NCI-H82 treated with DMSO at 0.1 percent for 48 hours (cell line): Measurements from ENCODE around the gene DBP.
A peak's percentile ranks its signal among the peaks of the same experiment; 100 is the strongest.

Experiments used
- DNase-seq: peaks from one replicate; lab custom pipeline; 2025; ENCODE audit not compliant: unreplicated experiment; lab: John Stamatoyannopoulos, UW

The DBP gene

GRCh38 chr19:48613852-48614435 lies 23.2 kb downstream of the DBP start:
- no peak for DNase-seq

DNA sequence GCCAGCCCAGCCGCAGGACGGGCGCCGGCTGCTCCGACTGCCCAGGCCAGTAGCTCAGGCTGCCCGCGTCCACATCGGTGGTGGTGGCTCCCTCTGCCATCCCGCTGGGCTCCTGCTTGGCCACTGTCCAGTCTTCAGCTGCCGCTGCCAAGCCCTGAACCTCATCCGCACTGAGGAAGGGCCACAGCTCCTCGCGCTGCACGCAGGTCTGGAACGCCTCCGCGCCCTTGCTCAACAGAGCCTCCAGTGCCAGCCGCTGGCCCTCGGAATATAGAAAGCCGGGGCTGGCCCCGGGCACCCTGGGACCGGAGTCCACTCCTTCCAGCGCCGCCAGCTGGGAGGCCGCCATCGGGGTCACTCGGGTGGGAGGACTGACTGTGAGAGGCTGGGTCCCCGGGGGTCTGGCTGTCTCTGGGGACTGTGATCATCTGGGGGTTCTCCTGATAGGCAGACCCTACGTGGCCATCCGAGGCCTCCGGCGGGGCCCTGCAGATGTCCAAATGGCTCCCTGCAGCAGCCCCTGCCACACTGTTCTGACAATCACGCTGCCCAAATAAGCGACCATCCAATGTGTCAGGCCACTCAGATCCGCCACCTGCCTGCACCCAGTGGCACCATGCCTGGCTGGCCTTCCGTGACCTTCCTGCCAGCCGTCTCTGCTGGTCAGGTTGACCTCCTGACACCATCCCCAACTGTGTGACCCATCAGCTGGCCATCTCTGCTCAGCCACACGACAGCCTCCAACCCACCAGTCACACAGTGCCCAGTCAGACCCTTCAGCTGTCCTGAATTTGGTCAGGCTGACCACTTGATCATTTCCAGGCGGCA lies 23.9 kb downstream of the DBP start:
- no peak for DNase-seq

DNA sequence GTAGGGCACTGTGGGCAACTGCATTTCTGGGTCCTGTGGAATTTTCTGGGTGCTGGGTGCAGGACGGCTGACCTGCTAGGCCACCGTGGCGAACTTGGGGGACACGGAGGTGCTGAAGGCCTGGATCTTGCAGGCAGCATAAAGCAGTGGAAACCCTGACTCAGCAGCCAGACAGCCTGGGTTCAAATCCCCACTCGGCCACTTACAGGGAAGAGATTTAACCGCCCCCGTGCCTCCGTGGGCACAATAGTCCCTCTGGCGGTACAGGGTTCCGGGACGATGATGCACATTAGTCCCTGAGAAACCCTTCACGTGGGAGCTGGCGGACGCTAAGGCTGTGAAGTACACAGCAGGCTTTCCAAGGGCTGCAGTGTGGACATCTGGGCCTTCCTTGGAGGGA lies 25.3 kb downstream of the DBP start:
- DNase-seq: no peak

DNA sequence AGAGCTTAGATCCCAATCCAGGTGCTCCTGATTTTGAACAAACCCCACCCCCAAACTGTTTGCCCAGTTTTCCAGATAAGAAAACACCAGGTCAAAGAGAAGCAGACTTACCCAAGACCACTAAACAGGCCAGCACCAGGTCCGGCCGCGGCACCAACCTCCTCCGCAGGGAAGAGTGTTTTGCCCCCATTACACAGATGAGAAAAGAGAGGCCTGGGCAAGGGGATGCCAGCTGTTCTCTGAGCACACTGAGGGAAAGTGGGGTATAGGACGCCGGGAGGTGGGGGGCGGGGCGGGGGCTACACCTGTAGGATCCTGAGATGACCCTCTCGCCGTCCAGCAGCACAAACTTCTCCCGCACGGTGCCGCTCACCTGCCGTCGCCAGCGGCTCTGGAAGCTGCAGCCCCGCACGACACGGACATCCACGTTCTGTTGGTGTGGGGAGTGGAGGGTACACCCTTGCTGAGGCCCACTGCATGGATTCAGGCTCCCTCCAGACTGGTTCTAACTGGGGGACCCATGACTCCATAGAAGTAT lies 27.5 kb downstream of the DBP start:
- DNase-seq: no peak

GRCh38 chr19:48608798-48609263 lies 28.3 kb downstream of the DBP start:
- DNase-seq: peak; percentile 14

- no peak for DNase-seq
Measured at GRCh38 chr19:48607359-48607755, 29.8 kb downstream of the DBP start.

GRCh38 chr19:48606463-48607358 lies 30.5 kb downstream of the DBP start, which contains the start of gene SPACA4:
Gene SPACA4 (plus strand): TSS chr19:48606742. CDS start chr19:48606979, 237 bp downstream.
- DNase-seq: no peak

DNA sequence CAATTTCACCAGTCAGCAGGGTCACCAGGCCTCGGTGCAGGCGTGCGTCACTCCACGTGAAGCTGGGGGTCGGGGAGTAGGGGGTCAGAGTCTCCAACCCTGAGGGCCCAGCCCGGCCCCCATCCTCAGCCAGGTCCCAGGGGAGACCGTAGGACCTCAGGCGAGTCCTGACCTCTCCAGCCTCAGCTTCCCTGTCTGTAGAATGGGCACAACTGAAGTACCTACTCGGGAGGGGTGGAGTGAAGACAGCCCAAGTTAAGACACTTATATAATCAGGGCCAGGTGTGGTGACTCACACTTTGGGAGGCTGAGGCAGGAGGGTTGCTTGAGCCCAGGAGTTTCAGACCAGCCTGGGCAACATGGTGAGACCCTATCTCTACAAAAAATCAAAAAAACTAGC lies 33.3 kb downstream of the DBP start:
- DNase-seq: no peak

- no peak for DNase-seq
Measured at GRCh38 chr19:48603449-48603848, 33.7 kb downstream of the DBP start.

DNA sequence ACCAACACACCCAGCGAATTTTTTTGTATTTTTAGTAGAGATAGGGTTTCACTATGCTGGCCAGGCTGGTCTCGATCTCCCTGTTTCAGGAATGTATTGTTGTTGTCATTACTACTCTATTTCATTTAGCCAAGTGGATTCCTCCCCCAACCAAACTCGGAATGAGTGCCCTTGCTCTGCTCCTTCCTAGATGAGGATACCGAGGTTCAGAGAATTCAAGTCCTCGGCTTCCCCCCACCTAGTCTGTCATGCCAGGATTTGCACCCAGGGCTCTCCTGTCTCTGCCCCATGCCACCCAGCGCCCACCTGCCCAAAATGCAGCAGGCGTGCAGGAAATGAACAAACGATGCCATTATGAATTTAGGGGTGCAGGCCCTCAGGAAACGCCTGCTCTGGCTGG lies 34.2 kb downstream of the DBP start:
- no peak for DNase-seq

- DNase-seq: no peak
Measured at GRCh38 chr19:48600679-48601417, 36.3 kb downstream of the DBP start.

GRCh38 chr19:48598996-48599700 lies 38.0 kb downstream of the DBP start:
- DNase-seq: no peak

- DNase-seq: no peak
Measured at GRCh38 chr19:48596679-48597465, 40.3 kb downstream of the DBP start.

GRCh38 chr19:48596237-48596636 lies 40.9 kb downstream of the DBP start:
- DNase-seq: no peak

DNA sequence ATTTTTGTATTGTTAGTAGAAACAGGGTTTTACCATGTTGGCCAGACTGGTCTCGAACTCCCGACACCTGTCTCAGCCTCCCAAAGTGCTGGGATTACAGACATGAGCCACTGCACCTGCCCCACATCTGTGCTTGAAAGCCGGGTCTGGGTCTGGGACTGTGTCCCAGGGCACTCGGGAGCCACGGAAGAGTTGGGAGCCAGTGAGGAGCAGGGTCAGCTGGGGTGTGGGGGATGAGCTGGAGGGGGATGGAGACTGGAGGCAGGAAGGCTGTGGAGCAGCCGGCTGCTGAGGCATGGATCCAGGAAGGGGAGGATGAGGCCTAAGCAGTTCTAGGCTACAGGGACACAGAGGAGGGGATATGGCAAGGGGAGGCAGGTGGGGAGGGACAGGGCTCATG lies 41.3 kb downstream of the DBP start:
- DNase-seq: no peak

DNA sequence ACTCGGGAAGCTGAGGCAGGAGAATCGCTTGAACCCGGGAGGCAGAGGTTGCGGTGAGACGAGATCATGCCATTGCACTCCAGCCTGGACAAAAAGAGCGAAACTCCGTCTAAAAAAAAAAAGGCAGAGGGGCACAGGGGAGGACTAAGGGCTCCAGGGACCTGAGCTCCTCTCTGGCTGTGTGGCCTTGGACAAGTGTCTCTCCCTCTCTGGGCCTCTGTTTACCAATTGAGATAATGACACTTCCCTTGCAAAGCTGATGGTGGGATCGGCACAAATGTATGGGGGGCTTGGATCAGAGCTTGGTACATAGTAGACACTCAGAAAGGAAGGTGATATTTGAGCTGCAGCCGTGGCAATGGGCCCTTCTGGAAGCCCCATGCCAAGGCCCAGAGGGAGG lies 42.0 kb downstream of the DBP start:
- no peak for DNase-seq

DNA sequence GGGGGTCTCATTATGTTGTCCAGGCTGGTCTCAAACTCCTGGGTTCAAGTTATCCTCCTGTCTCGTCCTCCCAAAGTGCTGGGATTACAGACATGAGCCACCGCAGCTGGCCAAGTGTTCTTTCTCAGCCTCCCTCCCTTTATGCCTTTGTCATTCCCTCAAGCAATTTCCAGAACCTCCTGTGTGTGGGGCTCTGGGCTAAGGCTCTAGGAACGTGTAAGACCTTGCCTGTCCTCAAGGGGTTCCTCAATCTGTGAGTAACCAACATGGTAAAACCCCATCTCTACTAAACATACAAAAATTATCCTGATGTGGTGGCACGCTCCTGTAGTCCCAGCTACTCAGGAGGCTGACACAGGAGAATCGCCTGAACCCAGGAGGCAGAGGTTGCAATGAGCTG lies 46.2 kb downstream of the DBP start:
- DNase-seq: no peak

DNA sequence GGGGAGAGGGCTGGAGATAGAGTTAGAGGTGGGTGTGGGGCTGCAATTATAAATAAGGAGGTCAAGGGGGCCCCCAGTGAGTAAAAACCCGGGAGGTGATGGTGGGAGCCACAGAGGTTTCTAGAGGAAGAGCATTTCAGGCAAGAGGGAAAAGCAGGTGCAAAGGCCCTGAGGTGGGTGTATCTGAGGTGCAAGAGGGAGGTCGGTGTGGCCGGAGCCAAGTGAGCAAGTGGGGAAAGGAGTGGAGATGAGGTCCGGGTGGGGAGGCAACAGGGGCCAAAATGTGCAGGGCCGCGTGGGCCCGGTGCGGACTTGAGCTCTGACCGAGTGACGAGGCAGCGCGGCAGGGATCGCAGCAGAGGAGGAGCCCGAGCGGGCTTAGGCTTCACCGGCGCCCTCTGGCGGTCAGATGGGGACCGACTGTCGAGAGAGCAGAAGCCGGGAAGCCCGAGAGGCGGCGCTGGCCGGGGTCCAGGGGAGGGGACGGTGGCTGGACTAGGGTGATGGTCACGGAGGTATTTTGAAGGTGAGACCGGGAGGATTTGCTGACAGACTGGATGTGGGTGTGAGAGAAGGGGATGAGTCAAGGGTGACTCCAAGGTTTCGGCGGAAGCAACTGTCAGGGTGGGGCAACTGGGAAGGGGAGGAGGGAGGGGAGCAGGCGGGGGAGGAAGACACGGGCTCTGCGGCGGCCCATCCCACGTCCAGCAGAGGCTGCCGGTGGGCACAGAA lies 48.3 kb downstream of the DBP start:
- DNase-seq: peak; percentile 66

DNA sequence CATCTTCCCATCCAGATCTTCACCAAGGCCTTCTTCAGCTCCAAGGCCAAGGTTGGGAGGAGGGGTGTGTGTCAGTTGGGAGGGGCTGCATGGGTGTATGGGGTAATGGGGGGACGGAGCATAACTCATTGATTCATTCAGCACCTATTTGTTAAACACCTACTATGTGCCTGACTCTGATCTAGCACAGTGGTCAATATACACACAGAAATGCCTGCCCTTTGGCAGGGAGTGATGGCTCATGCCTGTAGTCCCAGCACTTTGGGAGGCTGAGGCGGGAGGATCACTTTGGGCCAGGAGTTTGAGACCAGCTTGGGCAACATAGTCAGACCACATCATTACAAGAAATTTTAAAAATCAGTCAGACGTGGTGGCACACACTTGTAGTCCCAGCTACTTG lies 49.8 kb downstream of the DBP start:
- DNase-seq: no peak
